GM19372 (cell line): ENCODE results near the gene FBN2.
A peak's percentile ranks its signal among the peaks of the same experiment; 100 is the strongest.

ENCODE experiments used
- ATAC-seq: cut with Tn5 transposase; IDR thresholded peaks from one replicate; pipeline ENCODE4 v1.9.1; 2021; ENCODE audit warnings: mild to moderate bottlenecking, low read depth, moderate library complexity; ENCODE audit not compliant: unreplicated experiment

Gene FBN2

DNA sequence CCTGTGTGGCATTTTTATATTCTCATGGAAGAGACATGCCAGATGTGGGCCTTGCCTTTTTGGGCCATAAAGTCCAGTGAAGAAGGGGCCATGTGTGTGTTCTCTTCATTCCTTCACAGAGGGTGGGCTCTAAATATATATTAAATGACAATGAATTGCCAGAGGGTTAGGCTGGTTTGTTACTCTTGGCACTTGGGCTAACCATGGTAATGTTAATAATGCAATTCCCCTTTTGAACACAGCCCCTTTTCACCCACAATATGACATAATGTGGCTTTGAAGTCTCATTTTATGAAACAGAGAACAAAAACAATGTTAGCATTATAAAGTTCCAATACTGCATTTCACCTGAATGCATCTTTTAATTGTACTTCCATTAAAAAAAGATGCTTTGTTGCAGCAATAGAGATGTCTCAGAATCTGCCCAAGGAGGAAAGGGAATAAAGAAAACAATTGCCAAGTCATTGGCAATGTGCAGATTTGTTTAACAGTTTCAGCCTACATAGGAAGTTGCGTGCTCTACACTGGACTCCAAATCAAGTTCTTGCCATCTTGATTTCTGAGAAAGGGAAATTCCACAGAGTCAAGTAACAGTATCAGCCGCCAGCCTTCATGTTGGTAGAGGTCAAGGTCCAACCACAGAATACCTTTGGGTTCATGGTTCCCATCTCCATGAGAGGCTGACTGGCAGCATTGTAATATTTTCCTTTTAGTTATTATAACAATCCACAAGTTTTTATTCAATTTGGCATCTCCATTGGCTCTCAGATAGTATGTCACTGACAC is 312.6 kb downstream of the FBN2 start:
- no peak for ATAC-seq

DNA sequence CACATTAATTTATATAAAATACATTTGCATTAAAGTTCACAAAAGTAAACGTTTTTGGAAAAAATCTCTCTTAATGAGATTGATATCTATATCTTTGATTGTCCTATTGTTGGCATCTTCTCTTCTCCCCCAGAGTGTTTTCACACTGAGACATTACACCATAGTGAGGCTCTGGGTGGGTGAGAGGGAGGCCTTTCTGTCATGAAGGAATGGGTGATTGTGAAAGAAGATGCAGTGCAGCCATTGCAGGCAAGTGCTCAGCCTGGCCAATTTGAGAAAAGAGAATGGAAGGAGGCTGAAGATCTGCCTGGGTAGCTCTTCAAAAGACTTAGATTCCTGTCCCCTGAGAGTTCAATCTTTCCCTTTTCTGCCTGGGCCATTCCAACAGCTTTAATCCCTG is 313.7 kb downstream of the FBN2 start:
- no peak for ATAC-seq

DNA sequence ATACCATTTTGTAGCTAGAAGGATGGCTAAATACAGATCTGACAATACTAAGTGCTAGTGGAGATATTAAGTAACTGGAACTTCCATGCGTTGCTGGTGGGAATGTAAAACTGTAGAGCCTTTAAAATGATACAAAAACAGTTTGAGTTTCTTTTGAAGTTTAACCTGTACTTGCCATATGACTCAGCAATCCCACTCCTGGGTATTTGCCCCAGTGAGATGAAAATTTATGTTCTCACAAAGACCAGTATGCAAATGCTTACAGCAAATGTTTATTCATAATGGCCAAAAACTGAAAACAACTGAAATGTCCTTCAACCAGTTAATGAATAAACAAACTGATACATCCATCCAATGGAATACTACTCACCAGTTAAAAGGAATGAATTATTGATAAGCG is 317.2 kb downstream of the FBN2 start:
- ATAC-seq, result no peak

DNA sequence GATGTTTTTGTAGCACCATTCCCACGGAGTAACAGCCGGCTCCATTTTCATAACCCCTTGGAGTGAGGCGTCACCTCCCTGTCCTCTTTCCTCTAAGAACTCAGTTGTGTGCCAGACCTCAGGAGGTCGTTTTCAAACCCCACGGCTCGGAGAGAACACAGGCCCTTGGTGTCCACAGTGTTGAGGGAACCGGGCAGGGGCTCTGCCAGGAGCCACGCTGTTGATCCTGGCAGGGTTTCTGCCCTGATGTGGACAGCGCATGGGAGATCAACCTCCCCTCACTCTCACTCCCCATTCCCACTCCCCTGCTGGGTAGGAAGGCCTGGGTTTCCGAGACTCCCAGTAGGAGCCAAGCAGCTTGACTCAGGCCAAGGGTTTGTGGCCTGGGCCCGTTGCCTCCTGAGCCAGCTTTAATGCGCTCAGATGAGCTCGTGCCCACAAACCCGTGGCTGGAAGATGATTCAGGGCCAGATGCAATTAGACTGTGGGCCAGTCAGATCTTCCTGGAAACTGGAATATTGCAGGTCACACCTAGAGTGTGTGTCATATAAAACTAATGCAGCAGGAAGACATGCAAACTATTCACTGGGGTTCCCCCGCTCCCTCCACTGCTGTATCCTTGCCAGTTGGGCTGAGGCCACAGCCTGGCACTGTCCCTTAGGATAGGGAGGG is 321.0 kb downstream of the FBN2 start:
- no peak for ATAC-seq

DNA sequence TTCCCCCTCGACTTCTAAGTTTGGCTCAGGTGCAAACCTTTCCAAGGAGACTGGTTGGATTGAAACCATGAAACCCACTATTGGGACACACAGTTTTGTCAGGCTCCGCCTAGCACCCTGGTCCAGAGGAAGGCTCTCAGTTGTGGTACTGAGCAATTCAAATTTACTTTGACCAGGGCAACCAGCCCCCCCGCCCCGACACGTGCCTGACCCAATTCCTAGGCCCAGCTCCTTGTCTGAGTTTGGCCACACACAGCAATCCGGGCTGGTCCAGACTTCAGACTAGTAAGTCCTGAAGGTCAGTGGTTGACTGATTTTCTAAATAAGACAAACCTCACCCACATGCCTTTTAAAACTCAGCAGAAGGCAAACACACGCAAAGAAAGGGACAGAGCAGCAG is 321.8 kb downstream of the FBN2 start:
- ATAC-seq, result no peak

DNA sequence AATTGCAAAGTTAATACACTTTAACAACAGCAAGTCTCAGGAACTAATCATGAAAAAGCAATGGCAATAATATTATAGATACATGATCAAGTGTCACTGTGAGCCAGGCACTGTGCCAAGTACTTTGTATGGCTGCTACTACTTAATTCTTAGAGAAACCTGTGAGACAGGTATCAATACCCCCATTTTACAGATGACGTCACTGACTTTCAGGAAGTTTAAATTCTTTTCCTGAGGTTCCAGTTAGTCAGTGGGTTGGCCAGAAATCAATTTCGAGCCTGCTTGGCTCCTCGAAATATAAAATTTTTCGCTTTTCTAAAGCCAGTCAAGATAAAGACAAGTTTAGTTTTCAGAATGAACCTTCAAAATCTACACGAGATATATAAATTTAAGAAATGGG is 324.2 kb downstream of the FBN2 start:
- no peak for ATAC-seq

DNA sequence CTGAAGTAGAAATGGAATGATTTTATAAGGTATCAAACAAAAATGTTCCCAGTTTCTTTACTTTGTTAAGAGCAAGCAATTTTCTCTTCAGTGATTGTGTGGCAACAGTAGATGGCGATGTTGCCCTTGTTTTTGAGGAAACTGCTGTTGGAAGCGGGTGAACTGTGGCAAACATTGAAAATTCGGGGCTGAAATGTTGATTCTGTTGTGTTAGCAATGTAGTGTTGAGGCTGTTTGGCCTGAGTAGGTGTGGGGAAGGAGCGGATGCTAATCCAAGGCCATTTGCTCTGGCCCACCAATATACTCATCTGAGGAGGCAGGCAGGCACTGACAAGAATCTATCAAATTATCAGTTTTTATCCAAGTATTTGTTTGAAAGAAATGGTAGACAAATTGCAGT is 324.7 kb downstream of the FBN2 start:
- peak; percentile 67 for ATAC-seq

DNA sequence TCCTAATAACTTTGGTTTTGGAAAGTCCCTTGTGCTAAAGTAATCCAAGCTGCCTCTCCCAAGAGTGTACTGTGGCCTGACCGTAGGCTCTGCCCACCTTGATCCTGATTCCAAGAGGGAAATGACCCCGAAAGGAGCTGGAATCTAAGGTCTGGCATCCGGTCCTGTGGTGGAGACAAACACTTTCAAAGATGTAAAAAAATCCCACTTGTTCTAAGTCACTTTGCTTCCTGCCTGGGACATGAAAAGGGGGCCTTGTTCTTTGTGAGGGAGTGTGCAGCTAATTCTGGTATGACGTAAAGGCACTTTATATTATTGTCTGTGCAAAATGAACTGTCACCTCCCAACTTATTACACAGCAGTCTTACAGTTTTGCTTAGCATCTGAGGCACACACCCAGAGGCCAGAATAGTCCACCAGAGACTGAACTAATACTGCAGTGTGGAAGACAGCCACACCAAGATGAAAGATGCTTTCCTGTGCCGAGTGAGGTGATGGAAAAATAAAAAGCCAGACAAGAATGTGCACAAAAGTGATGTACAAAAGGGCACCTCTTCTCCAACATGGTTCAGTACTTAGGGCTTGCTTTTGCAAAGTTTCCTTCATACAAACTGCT is 325.7 kb downstream of the FBN2 start:
- ATAC-seq, result no peak

DNA sequence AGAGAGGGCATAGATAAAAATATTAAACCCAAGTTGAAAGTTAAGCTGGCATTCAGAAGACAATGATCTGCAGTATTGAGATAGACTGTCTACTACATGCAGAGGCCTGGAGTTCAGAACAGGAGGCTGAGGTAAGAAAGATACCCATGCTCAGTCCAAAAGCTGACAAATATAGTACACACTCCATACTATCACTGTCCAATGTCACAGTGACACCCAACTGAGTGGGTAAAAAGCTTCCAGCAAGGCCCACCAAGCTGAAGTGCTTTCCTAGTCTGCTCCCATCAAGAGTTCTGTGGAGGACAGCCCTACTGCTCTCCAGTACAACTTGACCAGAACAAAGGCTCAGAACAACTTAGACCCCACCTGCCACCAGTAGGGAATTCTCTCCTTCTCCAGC is 329.6 kb downstream of the FBN2 start:
- no peak for ATAC-seq
